NCI-H526 treated with DMSO at 0.1 percent for 48 hours (cell line): ENCODE measurements around the gene CYBC1.

Source experiments
- DNase-seq: peaks from one replicate; lab custom pipeline; 2025; lab: John Stamatoyannopoulos, UW

Gene CYBC1

GRCh38 chr17:82408288-82408937 lies 42.1 kb downstream of the CYBC1 start:
- DNase-seq, result no peak

GRCh38 chr17:82407255-82407654 lies 43.3 kb downstream of the CYBC1 start:
- DNase-seq, result no peak

GRCh38 chr17:82406131-82406671 lies 44.4 kb downstream of the CYBC1 start:
- DNase-seq, result no peak

GRCh38 chr17:82405051-82405450 lies 45.5 kb downstream of the CYBC1 start:
- no peak for DNase-seq

GRCh38 chr17:82403662-82404660 lies 46.6 kb downstream of the CYBC1 start:
- no peak for DNase-seq

- DNase-seq, result no peak
These were observed 47.7 kb downstream of the CYBC1 start for GRCh38 chr17:82402865-82403264.

GRCh38 chr17:82400830-82401229 lies 49.7 kb downstream of the CYBC1 start:
- no peak for DNase-seq

GRCh38 chr17:82400206-82400605 lies 50.3 kb downstream of the CYBC1 start:
- no peak for DNase-seq

DNA sequence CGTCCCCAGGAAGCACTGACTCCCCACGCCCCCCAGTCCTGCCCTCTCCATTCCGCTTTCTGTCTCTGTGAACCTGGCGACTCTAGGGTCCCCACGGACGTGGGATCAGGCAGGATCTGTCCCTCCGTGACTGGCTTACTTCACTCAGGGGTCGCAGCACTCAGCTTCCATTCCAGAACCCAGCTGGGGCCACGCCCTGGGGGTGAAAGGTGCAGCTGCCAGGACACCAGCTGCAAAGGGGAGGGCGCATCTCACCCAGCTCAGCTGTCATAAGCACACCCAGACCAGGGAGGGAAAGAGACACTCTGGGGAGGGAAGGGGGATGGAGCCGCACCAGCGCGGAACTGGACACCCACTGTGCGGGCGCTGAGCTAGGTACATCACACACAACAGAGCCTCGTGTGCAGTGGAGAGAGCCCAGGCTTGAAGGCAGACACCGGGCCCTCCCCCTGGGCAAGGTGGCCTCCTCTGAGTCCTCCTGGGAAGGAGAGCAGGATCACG lies 50.9 kb downstream of the CYBC1 start:
- DNase-seq, result no peak

- DNase-seq, result no peak
These were observed 51.5 kb downstream of the CYBC1 start for GRCh38 chr17:82399041-82399441.

DNA sequence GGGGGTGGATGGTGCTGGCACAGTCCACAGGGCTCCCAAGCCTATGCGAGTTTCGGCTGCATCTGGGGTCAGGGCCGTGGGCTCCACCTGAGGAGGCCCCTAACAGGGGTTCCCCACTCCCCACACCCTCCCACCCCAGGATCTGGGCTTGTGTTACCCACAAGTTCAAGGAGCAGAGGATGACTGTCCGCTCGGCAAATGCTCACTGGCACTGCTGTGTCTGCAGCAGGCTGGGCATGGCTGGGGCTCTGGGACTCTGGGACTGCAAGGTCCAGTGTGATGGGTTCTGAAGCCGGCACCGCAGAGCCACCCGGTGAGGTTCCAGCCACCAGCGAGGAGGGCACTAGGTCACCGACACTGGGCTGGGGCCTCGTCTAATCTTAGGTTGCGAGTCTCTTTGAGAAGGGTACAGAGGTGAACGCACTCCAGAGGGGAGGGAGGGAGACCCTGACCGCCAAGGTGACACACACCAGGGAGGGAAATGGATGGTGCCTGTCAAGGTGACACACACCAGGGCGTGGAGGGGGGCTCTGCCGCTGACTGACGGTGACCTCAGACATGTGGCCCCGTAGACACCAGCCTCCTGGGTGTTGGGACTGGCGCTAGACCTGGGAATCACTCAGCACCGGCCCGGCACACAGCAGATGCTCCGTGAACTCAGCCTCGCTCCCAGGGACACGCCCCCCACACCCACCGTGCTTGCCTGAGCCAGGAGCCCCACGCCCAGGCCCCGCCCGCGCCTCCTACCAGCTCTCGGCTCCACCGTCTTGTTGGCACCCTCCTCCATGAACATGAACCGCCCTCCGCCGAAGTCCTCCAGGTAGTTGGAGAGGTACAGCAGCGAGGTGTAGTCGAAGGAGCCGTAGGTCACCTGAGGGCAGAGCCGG lies 52.9 kb downstream of the CYBC1 start:
- DNase-seq, result no peak

DNA sequence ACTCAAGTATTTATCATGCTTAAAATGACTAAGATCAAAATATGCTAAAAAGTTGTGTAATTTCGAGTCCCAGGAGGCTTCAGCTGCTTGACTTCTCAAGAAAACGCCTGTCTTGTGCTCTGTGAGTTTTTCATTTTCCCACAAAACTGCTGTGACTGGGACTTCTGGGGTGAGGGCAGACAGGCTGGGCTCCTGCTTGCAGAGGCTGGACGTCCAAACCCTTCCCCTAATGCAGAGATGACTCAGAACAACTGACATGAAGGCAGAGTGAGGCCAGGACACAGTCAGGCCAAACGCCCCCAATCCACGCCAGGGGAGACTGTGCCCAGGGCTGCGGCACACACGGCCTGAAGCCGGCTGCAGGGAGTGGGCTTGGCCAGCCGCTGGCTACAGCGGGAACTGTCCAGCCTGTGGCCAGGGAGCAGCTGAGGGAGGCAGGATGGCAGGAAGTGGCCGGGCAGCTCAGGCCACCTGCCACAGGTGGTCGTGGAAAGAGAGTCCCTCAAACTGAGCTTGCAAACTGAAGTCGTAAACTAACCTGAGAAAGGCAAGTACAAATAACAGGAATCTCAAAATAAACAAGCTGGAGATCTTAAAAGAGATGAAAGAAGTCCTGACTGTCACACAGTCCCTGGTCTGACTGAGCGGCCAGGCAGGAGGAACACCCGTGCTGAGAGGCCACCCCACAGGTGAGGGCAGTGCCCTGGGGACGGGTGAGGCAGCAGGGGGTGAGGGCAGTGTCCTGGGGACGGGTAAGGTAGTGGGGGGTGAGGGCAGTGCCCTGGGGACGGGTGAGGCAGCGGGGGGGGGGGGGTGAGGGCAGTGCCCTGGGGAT lies 53.7 kb downstream of the CYBC1 start:
- DNase-seq, result no peak

DNA sequence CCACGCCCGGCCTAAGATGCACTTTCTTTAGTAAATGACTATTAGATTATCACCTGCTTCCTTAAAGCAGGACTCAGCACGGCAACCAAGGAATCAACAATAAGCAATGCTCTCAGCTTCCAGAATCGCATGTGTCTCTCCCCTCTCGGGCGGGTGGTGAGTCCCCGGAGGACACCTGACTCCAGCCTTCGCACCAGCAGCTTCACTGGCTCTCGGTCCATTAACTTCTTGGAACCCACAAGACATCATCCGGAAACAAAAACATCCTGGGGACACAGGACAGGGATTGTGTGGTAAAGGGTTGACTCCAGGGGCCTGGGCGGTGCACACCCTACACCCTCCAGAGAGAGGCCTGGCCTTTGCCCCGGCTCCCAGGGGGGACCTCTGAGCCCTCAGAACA lies 56.3 kb downstream of the CYBC1 start:
- DNase-seq, result no peak

GRCh38 chr17:82392941-82393340 lies 57.6 kb downstream of the CYBC1 start:
- DNase-seq, result no peak
